Gastrocnemius medialis (tissue), 4 donors: Measurements from ENCODE around the gene SPOUT1. TPM values are rescaled to one million over a fixed set of nuclear protein-coding genes. Genes with fewer than 3 reads are reported as not detected.

Experiments
- total RNA-seq, 4 donors: library from RNA; depleted of rRNA; stranded (reverse); fragments of >200 nt; gene quantifications; one replicate each; pipeline versions ENCODE4 v1.1.0 to v1.2.3, GENCODE V29; 2016

SPOUT1 gene
- total RNA-seq, 4 donors from 2014 or later, result 10.7 to 29.3 (median 14.9) TPM

Other genes with a start within 250 kb of the SPOUT1 start
- gene DYNC2I2, start 172.9 kb downstream of the SPOUT1 start, total RNA-seq, result 10 to 100 TPM; 11.4 to 29.1 (median 21.1) TPM
- gene SET, start 140.6 kb downstream of the SPOUT1 start, total RNA-seq, result 100 to 1,000 TPM; 102 to 191 (median 170) TPM
- 1 to 10 TPM; 1.4 to 5.2 (median 3.3) TPM for gene PKN3, start 127.3 kb downstream of the SPOUT1 start, total RNA-seq
- 10 to 100 TPM in 3 of 4 donors, 1 to 10 TPM in 1; 8.9 to 37.3 (median 31.0) TPM for gene ZDHHC12, start 105.7 kb downstream of the SPOUT1 start, total RNA-seq
- 100 to 1,000 TPM in 3 of 4 donors, 10 to 100 TPM in 1; 63.6 to 115 (median 105) TPM for gene ZER1, start 57.9 kb downstream of the SPOUT1 start, total RNA-seq
- gene TBC1D13, start 42.5 kb downstream of the SPOUT1 start, total RNA-seq, result 10 to 100 TPM in 2 of 4 donors, 1 to 10 TPM in 2; 7.8 to 14.3 (median 11.3) TPM
- 100 to 1,000 TPM in 3 of 4 donors, 10 to 100 TPM in 1; 58.2 to 212 (median 122) TPM for gene ENDOG, start 11.3 kb downstream of the SPOUT1 start, total RNA-seq
- 1 to 10 TPM; 4.7 to 7.4 (median 5.8) TPM for gene KYAT1, start 52.2 kb upstream of the SPOUT1 start, total RNA-seq
- 10 to 100 TPM; 24.4 to 28.4 (median 27.0) TPM for gene LRRC8A, start 52.3 kb upstream of the SPOUT1 start, total RNA-seq
- gene PHYHD1, start 91.2 kb upstream of the SPOUT1 start, total RNA-seq, result 10 to 100 TPM in 3 of 4 donors, 1 to 10 TPM in 1; 9.5 to 39.3 (median 30.3) TPM
- gene DOLK, start 117.8 kb upstream of the SPOUT1 start, total RNA-seq, result 10 to 100 TPM in 1 of 4 donors, 1 to 10 TPM in 3; 6.5 to 11.8 (median 6.6) TPM
- 10 to 100 TPM; 24.7 to 59.7 (median 30.3) TPM for gene NUP188, start 117.9 kb upstream of the SPOUT1 start, total RNA-seq
- gene SH3GLB2, start 198.5 kb upstream of the SPOUT1 start, total RNA-seq, result 10 to 100 TPM; 33.6 to 55.1 (median 44.1) TPM
- gene MIGA2, start 206.8 kb upstream of the SPOUT1 start, total RNA-seq, result 10 to 100 TPM in 3 of 4 donors, 1 to 10 TPM in 1; 5.8 to 20.6 (median 18.1) TPM